Measurements from ENCODE around the gene VMP1. TPM values are rescaled to one million over a fixed set of nuclear protein-coding genes. Genes with fewer than 3 reads are reported as not detected.

VMP1 gene
- total RNA-seq, 2 experiments from 2014 or later: 239 to 248 TPM

DNA sequence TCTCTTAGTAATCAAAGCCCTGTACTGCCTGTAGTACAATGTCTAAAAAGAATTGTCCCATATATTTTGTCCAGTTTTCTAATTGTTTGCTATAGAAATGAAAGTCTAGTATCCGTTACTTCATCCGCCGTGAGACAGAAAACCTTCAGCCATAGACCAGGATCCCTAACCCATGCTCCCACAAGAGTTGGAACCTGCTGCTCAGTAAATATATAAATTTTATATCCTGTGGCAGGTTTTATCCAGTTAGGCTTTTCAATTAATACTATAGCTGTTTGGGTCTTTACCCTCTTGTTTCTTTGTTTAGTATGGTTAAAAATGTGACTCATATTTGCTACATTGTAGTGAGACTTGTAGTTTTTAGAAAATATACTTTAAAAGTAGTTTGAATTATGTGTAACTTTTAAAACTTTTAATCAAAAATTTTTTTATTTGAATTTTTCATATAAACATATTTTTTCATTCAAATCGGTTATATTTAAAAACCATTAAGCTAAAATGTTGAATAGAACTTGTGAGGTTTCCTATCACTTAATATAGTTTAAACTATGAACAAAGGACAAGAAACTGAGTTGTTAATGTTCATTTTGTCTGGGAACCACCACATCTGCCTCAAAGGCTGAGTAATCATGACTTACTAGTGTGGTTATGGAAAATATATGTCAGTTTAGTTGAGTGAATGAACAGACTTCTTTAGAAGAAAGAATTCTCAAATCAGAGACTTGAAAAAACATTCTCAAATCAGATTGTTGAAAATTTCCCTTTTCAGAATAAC lies 54.8 kb downstream of the VMP1 start:
- Mint-ChIP-seq H3K4me3 (peak overlapping the region; percentile 54), H3K27ac (peak overlapping the region; percentile 97), H3K9me3 (peaks cover 8% of the 10 kb centered on the region), H3K4me1 (ENCODE audit: low read depth) (peaks cover 68% of the 10 kb centered on the region), H3K27me3 (no peaks in the 10 kb centered on the region), H3K36me3 (ENCODE audit: low read depth) (peaks cover 61% of the 10 kb centered on the region)
- peak; percentile 71 for ATAC-seq
- TF ChIP-seq, protein P1, sequence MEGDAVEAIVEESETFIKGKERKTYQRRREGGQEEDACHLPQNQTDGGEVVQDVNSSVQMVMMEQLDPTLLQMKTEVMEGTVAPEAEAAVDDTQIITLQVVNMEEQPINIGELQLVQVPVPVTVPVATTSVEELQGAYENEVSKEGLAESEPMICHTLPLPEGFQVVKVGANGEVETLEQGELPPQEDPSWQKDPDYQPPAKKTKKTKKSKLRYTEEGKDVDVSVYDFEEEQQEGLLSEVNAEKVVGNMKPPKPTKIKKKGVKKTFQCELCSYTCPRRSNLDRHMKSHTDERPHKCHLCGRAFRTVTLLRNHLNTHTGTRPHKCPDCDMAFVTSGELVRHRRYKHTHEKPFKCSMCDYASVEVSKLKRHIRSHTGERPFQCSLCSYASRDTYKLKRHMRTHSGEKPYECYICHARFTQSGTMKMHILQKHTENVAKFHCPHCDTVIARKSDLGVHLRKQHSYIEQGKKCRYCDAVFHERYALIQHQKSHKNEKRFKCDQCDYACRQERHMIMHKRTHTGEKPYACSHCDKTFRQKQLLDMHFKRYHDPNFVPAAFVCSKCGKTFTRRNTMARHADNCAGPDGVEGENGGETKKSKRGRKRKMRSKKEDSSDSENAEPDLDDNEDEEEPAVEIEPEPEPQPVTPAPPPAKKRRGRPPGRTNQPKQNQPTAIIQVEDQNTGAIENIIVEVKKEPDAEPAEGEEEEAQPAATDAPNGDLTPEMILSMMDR (IDR thresholded peaks at IDR 0.05): no peak
- POLR2A ChIA-PET: interaction anchor here (0.8 to 10.5 kb wide), 8 partner anchors 9 to 197 kb away, joined by 3 to 420 read pairs (median 4); partner anchors contain the start of gene DHX40
- peak; percentile 47 for DNase-seq
- intact Hi-C loops (cut with micrococcal nuclease): loop anchor here (1.0 kb wide), 1 partner anchor 67 kb away; no protein-coding TSS in a partner anchor
- CTCF ChIA-PET: interaction anchor here (0.8 to 2.2 kb wide), 8 partner anchors 9 to 97 kb away, joined by 3 to 16 read pairs (median 4); no protein-coding TSS in a partner anchor

- DNase-seq (no peak), ATAC-seq (no peak)
- TF ChIP-seq, protein P1 (IDR thresholded peaks at IDR 0.05): no peak
- Mint-ChIP-seq H3K27me3 (no peaks in the 10 kb centered on the region), H3K36me3 (ENCODE audit: low read depth) (peaks cover 58% of the 10 kb centered on the region), H3K4me1 (ENCODE audit: low read depth) (peaks cover 64% of the 10 kb centered on the region), H3K27ac (peak overlapping the region; percentile 93), H3K4me3 (peak overlapping the region; percentile 48), H3K9me3 (peaks cover 8% of the 10 kb centered on the region)
- ChIA-PET CTCF (interaction anchor here (0.8 to 2.2 kb wide), 5 partner anchors 10 to 97 kb away, joined by 3 to 16 read pairs (median 5); no protein-coding TSS in a partner anchor), POLR2A (interaction anchor here (0.8 to 10.5 kb wide), 6 partner anchors 10 to 198 kb away, joined by 3 to 420 read pairs (median 22); partner anchors contain the start of gene DHX40)
- intact Hi-C loops (cut with micrococcal nuclease): loop anchor here (1.0 kb wide), 1 partner anchor 66 kb away; no protein-coding TSS in a partner anchor
These were observed 55.4 kb downstream of the VMP1 start for GRCh38 chr17:59762824-59763374.

GRCh38 chr17:59763861-59764260 lies 56.4 kb downstream of the VMP1 start:
- peak overlapping the region; percentile 94 for H3K27ac Mint-ChIP-seq
- ChIA-PET POLR2A (interaction anchor here (1.2 to 10.5 kb wide), 5 partner anchors 11 to 86 kb away, joined by 3 to 420 read pairs (median 39); no protein-coding TSS in a partner anchor), CTCF (interaction anchor here (0.8 to 2.5 kb wide), 7 partner anchors 9 to 95 kb away, joined by 3 to 13 read pairs (median 5); partner anchors contain the start of genes PTRH2 and VMP1)
- intact Hi-C loops (cut with micrococcal nuclease): no loop called here
- peaks cover 62% of the 10 kb centered on the region for H3K4me1 Mint-ChIP-seq (ENCODE audit: low read depth)
- ATAC-seq: peak; percentile 43
- peaks cover 58% of the 10 kb centered on the region for H3K36me3 Mint-ChIP-seq (ENCODE audit: low read depth)
- TF ChIP-seq, protein P1 (IDR thresholded peaks at IDR 0.05): no peak
- no peak overlapping the region for H3K4me3 Mint-ChIP-seq
- no peak for DNase-seq
- no peaks in the 10 kb centered on the region for H3K27me3 Mint-ChIP-seq
- peaks cover 8% of the 10 kb centered on the region for H3K9me3 Mint-ChIP-seq

DNA sequence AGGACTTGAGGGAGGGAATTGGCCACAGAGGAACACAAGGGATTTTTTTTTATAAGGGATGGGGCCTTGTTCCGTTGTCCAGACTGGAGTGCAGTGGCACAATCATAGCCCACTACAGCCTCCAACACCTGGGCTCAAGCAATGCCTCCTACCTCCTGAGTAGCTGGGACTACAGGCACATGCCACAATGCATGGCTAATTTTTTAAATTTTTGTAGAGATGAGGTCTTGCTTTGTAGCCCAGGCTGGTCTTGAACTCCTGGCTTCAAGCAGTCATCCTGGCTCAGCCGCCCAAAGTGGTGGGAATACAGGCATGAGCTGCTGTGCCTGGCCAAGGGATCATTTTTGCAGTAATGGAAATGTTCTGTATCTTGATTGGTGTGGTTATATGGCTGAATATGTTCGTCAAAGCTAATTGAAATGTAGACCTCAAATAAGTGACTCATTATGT lies 56.9 kb downstream of the VMP1 start:
- peaks cover 53% of the 10 kb centered on the region for H3K36me3 Mint-ChIP-seq (ENCODE audit: low read depth)

More for the DNA sequence above, 56.9 kb downstream of the VMP1 start:
- Mint-ChIP-seq H3K9me3 (peaks cover 7% of the 10 kb centered on the region), H3K27me3 (no peaks in the 10 kb centered on the region), H3K27ac (peak overlapping the region; percentile 94), H3K4me1 (ENCODE audit: low read depth) (peaks cover 62% of the 10 kb centered on the region), H3K4me3 (peak overlapping the region; percentile 48)
- POLR2A ChIA-PET: interaction anchor here (1.2 to 10.5 kb wide), 5 partner anchors 11 to 86 kb away, joined by 3 to 420 read pairs (median 39); no protein-coding TSS in a partner anchor
- ATAC-seq: peak; percentile 17
- TF ChIP-seq, protein P1 (IDR thresholded peaks at IDR 0.05): no peak
- DNase-seq: peak; percentile 25
- intact Hi-C loops (cut with micrococcal nuclease): no loop called here
- CTCF ChIA-PET: interaction anchor here (0.8 to 2.5 kb wide), 7 partner anchors 10 to 95 kb away, joined by 3 to 13 read pairs (median 5); partner anchors contain the start of genes PTRH2 and VMP1

All from activated CD8-positive, alpha-beta T cell treated with anti-CD3 and anti-CD28 coated beads for 36 hours (primary cell).